GM23338 (cell line): ENCODE data around the gene CTNND2. TPM values are rescaled to one million over a fixed set of nuclear protein-coding genes. Genes with fewer than 3 reads are reported as not detected.

ENCODE experiments used
- ATAC-seq: fragments of 200-7000 bp; cut with Tn5 transposase; 3 replicates; pipeline ENCODE4 v1.9.1; 2020
- DNase-seq: peaks from one replicate; pipeline ENCODE4 v3.0.0-alpha.2; 2015; ENCODE audit warnings: low spot score
- H2AFZ ChIP-seq: fragments of 200-600 bp; sonication (generic); 2 replicates; pipeline ENCODE4 v1.8.0; 2016; ENCODE audit warnings: antibody characterized with exemption, mild to moderate bottlenecking, moderate library complexity
- H3F3A ChIP-seq: fragments of 200-600 bp; sonication (generic); replicated peaks from 2 replicates; pipeline ENCODE4 v1.8.0; 2017; ENCODE audit warnings: antibody characterized with exemption, mixed run types, low read depth
- H3K27ac ChIP-seq: fragments of 200-600 bp; sonication (generic); 2 replicates; pipeline ENCODE4 v1.6.1; 2016; ENCODE audit warnings: low read depth
- H3K27me3 ChIP-seq: fragments of 200-600 bp; sonication (generic); 2 replicates; pipeline ENCODE4 v1.8.0; 2016; ENCODE audit warnings: mild to moderate bottlenecking, mixed run types, moderate library complexity; ENCODE audit not compliant: insufficient read depth
- H3K36me3 ChIP-seq: fragments of 200-600 bp; sonication (generic); 2 replicates; pipeline ENCODE4 v1.8.0; 2016; ENCODE audit warnings: mild to moderate bottlenecking; ENCODE audit not compliant: insufficient read depth
- H3K4me1 ChIP-seq: fragments of 200-600 bp; sonication (generic); 2 replicates; pipeline ENCODE4 v1.8.0; 2016; ENCODE audit warnings: mild to moderate bottlenecking, moderate library complexity; ENCODE audit not compliant: insufficient read depth
- H3K4me2 ChIP-seq: fragments of 200-600 bp; sonication (generic); 2 replicates; pipeline ENCODE4 v1.7.1; 2017; ENCODE audit warnings: mixed run types
- H3K4me3 ChIP-seq: fragments of 200-600 bp; sonication (generic); 2 replicates; pipeline ENCODE4 v1.6.1; 2016; ENCODE audit warnings: mixed run types
- H3K79me2 ChIP-seq: fragments of 200-600 bp; sonication (generic); replicated peaks from 2 replicates; pipeline ENCODE4 v1.8.0; 2017; ENCODE audit warnings: mild to moderate bottlenecking; ENCODE audit not compliant: insufficient read depth
- H3K9me2 ChIP-seq: fragments of 200-600 bp; sonication (generic); 2 replicates; pipeline ENCODE4 v1.8.0; 2017; ENCODE audit not compliant: insufficient read depth
- H4K20me1 ChIP-seq: fragments of 200-600 bp; sonication (generic); replicated peaks from 2 replicates; pipeline ENCODE4 v1.8.0; 2017; ENCODE audit warnings: mild to moderate bottlenecking; ENCODE audit not compliant: insufficient read depth
- H3K27ac Mint-ChIP-seq: 2 replicates; pipeline ENCODE4 v1.8.0; 2020; ENCODE audit warnings: inconsistent platforms, mild to moderate bottlenecking, moderate library complexity, mixed read lengths
- H3K27me3 Mint-ChIP-seq: 3 replicates; pipeline ENCODE4 v1.8.0; 2022; ENCODE audit warnings: low read depth, mild to moderate bottlenecking, moderate library complexity, mixed read lengths, inconsistent platforms; ENCODE audit not compliant: insufficient read depth, poor library complexity
- H3K36me3 Mint-ChIP-seq: 3 replicates; pipeline ENCODE4 v1.8.0; 2021; ENCODE audit warnings: low read depth, mild to moderate bottlenecking, inconsistent platforms, moderate library complexity, mixed read lengths
- H3K4me1 Mint-ChIP-seq: 3 replicates; pipeline ENCODE4 v1.8.0; 2020; ENCODE audit warnings: mild to moderate bottlenecking, inconsistent platforms, mixed read lengths
- H3K4me3 Mint-ChIP-seq: 3 replicates; pipeline ENCODE4 v1.8.0; 2021; ENCODE audit warnings: moderate library complexity, mild to moderate bottlenecking, inconsistent platforms, mixed read lengths
- H3K9me3 Mint-ChIP-seq: 3 replicates; pipeline ENCODE4 v1.8.0; 2020; ENCODE audit warnings: moderate library complexity, mild to moderate bottlenecking, inconsistent platforms, mixed read lengths
- CREB1 ChIP-seq: fragments of 250-450 bp; sonication (Bioruptor Pico); IDR thresholded peaks from 2 replicates; pipeline ENCODE4 v1.5.0; 2020; ENCODE audit warnings: low read depth, mild to moderate bottlenecking, moderate library complexity
- EZH2 ChIP-seq: fragments of 200-600 bp; sonication (generic); IDR thresholded peaks from one replicate; pipeline ENCODE4 v1.8.0; 2017; ENCODE audit warnings: antibody characterized with exemption, mild to moderate bottlenecking, low read depth; ENCODE audit not compliant: unreplicated experiment
- EZH2phosphoT487 ChIP-seq: fragments of 200-600 bp; sonication (generic); IDR thresholded peaks from one replicate; pipeline ENCODE4 v1.8.1; 2018; ENCODE audit warnings: antibody characterized with exemption; ENCODE audit not compliant: unreplicated experiment
- NANOG ChIP-seq: IDR thresholded peaks from 2 replicates; pipeline ENCODE4 v1.6.1; 2016; ENCODE audit warnings: antibody characterized with exemption, borderline replicate concordance
- POLR2AphosphoS5 ChIP-seq: IDR thresholded peaks from 2 replicates; pipeline ENCODE4 v1.6.1; 2016; ENCODE audit warnings: antibody characterized with exemption, low read depth
- STAT1 ChIP-seq: IDR thresholded peaks from one replicate; pipeline ENCODE4 v1.6.1; 2016; ENCODE audit warnings: antibody characterized with exemption; ENCODE audit not compliant: unreplicated experiment
- ZNF331 ChIP-seq: fragments of 250-450 bp; sonication (Bioruptor Pico); IDR thresholded peaks from 2 replicates; pipeline ENCODE4 v1.5.0; 2020; ENCODE audit warnings: low read depth, mild to moderate bottlenecking, moderate library complexity
- polyA plus RNA-seq: library from polyadenylated mRNA; unstranded; fragments of >200 nt; fragmentation: Nextera tagmentation; extraction: Ambion mirVana; gene quantifications from 2 replicates; pipeline ENCODE4 v1.2.1, GENCODE V29; 2016
- total RNA-seq: library from RNA; depleted of rRNA; stranded (reverse); fragments of >200 nt; shearing (Covaris generic); gene quantifications from 2 replicates; pipeline ENCODE4 v1.2.3, GENCODE V29; 2014
- TF ChIP-seq, protein P1 (sequence below): fragments of 250-450 bp; sonication (Bioruptor Pico); IDR thresholded peaks from 2 replicates; pipeline ENCODE4 v1.5.0; 2020; ENCODE audit warnings: mild to moderate bottlenecking, moderate library complexity
- TF ChIP-seq, protein P2 (sequence below), 2 experiments: fragments of 200-600 bp in 1 of 2; sonication (generic) in 1 of 2; conservative IDR thresholded peaks; 2 replicates each; pipeline versions ENCODE4 v1.5.1 to v1.6.1; 2016 to 2017; ENCODE audit warnings: antibody characterized with exemption in 2 of 2, low read depth in 2 of 2, mild to moderate bottlenecking in 2 of 2, moderate library complexity in 1 of 2
- TF ChIP-seq, protein P3 (sequence below): IDR thresholded peaks from one replicate; pipeline ENCODE4 v1.6.1; 2018; ENCODE audit warnings: antibody characterized with exemption; ENCODE audit not compliant: unreplicated experiment
- TF ChIP-seq, protein P4 (sequence below): IDR thresholded peaks from 2 replicates; pipeline ENCODE4 v1.6.1; 2016; ENCODE audit warnings: antibody characterized with exemption

Gene CTNND2
- total and polyA plus RNA-seq, 2 experiments from 2014 or later: 5.1 to 7.0 TPM

DNA sequence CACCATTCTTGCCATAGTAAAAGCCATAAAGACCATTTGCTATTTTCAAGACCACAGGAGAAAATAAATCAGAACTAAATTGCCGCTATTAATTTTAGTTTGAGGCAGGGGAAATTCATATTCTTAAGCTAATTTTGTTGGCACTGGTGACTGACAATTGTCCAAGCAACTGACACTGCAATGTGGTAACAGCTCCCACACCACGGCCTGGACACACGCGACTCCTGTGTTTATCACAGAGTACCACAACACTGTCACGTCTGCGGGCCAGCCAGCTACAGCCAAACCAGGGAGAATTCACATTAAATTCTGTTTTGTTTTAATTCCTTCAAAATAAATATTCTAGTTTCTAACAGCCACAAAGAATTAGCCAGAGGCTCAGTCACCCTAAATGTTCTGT lies 481.9 kb downstream of the CTNND2 start:
- Histone ChIP-seq H3K4me3 (no peak overlapping the region), H3K4me2 (no peak overlapping the region), H3K27me3 (no peaks in the 10 kb centered on the region), H3F3A (no peaks in the 10 kb centered on the region), H3K36me3 (no peaks in the 10 kb centered on the region), H3K27ac (no peak overlapping the region), H3K4me1 (no peaks in the 10 kb centered on the region), H2AFZ (no peak overlapping the region), H4K20me1 (no peaks in the 10 kb centered on the region), H3K79me2 (no peaks in the 10 kb centered on the region), H3K9me2 (no peaks in the 10 kb centered on the region)
- no peak overlapping the region for H3K4me3 Mint-ChIP-seq
- TF ChIP-seq, protein P1, sequence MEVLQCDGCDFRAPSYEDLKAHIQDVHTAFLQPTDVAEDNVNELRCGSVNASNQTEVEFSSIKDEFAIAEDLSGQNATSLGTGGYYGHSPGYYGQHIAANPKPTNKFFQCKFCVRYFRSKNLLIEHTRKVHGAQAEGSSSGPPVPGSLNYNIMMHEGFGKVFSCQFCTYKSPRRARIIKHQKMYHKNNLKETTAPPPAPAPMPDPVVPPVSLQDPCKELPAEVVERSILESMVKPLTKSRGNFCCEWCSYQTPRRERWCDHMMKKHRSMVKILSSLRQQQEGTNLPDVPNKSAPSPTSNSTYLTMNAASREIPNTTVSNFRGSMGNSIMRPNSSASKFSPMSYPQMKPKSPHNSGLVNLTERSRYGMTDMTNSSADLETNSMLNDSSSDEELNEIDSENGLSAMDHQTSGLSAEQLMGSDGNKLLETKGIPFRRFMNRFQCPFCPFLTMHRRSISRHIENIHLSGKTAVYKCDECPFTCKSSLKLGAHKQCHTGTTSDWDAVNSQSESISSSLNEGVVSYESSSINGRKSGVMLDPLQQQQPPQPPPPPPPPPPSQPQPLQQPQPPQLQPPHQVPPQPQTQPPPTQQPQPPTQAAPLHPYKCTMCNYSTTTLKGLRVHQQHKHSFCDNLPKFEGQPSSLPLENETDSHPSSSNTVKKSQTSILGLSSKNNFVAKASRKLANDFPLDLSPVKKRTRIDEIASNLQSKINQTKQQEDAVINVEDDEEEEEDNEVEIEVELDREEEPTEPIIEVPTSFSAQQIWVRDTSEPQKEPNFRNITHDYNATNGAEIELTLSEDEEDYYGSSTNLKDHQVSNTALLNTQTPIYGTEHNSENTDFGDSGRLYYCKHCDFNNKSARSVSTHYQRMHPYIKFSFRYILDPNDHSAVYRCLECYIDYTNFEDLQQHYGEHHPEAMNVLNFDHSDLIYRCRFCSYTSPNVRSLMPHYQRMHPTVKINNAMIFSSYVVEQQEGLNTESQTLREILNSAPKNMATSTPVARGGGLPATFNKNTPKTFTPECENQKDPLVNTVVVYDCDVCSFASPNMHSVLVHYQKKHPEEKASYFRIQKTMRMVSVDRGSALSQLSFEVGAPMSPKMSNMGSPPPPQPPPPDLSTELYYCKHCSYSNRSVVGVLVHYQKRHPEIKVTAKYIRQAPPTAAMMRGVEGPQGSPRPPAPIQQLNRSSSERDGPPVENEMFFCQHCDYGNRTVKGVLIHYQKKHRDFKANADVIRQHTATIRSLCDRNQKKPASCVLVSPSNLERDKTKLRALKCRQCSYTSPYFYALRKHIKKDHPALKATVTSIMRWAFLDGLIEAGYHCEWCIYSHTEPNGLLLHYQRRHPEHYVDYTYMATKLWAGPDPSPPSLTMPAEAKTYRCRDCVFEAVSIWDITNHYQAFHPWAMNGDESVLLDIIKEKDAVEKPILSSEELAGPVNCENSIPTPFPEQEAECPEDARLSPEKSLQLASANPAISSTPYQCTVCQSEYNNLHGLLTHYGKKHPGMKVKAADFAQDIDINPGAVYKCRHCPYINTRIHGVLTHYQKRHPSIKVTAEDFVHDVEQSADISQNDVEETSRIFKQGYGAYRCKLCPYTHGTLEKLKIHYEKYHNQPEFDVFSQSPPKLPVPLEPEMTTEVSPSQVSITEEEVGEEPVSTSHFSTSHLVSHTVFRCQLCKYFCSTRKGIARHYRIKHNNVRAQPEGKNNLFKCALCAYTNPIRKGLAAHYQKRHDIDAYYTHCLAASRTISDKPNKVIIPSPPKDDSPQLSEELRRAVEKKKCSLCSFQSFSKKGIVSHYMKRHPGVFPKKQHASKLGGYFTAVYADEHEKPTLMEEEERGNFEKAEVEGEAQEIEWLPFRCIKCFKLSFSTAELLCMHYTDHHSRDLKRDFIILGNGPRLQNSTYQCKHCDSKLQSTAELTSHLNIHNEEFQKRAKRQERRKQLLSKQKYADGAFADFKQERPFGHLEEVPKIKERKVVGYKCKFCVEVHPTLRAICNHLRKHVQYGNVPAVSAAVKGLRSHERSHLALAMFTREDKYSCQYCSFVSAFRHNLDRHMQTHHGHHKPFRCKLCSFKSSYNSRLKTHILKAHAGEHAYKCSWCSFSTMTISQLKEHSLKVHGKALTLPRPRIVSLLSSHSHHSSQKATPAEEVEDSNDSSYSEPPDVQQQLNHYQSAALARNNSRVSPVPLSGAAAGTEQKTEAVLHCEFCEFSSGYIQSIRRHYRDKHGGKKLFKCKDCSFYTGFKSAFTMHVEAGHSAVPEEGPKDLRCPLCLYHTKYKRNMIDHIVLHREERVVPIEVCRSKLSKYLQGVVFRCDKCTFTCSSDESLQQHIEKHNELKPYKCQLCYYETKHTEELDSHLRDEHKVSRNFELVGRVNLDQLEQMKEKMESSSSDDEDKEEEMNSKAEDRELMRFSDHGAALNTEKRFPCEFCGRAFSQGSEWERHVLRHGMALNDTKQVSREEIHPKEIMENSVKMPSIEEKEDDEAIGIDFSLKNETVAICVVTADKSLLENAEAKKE (CRISPR knock-in tag): no peak
- TF ChIP-seq NANOG: no peak
- no peak for TF ChIP-seq STAT1
- no peak for TF ChIP-seq POLR2AphosphoS5
- TF ChIP-seq, protein P2, sequence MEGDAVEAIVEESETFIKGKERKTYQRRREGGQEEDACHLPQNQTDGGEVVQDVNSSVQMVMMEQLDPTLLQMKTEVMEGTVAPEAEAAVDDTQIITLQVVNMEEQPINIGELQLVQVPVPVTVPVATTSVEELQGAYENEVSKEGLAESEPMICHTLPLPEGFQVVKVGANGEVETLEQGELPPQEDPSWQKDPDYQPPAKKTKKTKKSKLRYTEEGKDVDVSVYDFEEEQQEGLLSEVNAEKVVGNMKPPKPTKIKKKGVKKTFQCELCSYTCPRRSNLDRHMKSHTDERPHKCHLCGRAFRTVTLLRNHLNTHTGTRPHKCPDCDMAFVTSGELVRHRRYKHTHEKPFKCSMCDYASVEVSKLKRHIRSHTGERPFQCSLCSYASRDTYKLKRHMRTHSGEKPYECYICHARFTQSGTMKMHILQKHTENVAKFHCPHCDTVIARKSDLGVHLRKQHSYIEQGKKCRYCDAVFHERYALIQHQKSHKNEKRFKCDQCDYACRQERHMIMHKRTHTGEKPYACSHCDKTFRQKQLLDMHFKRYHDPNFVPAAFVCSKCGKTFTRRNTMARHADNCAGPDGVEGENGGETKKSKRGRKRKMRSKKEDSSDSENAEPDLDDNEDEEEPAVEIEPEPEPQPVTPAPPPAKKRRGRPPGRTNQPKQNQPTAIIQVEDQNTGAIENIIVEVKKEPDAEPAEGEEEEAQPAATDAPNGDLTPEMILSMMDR (conservative IDR thresholded peaks at IDR 0.05; ENCODE audit: low read depth in 2 of 2): no peak
- TF ChIP-seq, protein P3, sequence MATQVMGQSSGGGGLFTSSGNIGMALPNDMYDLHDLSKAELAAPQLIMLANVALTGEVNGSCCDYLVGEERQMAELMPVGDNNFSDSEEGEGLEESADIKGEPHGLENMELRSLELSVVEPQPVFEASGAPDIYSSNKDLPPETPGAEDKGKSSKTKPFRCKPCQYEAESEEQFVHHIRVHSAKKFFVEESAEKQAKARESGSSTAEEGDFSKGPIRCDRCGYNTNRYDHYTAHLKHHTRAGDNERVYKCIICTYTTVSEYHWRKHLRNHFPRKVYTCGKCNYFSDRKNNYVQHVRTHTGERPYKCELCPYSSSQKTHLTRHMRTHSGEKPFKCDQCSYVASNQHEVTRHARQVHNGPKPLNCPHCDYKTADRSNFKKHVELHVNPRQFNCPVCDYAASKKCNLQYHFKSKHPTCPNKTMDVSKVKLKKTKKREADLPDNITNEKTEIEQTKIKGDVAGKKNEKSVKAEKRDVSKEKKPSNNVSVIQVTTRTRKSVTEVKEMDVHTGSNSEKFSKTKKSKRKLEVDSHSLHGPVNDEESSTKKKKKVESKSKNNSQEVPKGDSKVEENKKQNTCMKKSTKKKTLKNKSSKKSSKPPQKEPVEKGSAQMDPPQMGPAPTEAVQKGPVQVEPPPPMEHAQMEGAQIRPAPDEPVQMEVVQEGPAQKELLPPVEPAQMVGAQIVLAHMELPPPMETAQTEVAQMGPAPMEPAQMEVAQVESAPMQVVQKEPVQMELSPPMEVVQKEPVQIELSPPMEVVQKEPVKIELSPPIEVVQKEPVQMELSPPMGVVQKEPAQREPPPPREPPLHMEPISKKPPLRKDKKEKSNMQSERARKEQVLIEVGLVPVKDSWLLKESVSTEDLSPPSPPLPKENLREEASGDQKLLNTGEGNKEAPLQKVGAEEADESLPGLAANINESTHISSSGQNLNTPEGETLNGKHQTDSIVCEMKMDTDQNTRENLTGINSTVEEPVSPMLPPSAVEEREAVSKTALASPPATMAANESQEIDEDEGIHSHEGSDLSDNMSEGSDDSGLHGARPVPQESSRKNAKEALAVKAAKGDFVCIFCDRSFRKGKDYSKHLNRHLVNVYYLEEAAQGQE: no peak
- TF ChIP-seq, protein P4, sequence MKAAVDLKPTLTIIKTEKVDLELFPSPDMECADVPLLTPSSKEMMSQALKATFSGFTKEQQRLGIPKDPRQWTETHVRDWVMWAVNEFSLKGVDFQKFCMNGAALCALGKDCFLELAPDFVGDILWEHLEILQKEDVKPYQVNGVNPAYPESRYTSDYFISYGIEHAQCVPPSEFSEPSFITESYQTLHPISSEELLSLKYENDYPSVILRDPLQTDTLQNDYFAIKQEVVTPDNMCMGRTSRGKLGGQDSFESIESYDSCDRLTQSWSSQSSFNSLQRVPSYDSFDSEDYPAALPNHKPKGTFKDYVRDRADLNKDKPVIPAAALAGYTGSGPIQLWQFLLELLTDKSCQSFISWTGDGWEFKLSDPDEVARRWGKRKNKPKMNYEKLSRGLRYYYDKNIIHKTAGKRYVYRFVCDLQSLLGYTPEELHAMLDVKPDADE: no peak
- TF ChIP-seq ZNF331 (CRISPR knock-in tag): no peak
- TF ChIP-seq EZH2phosphoT487: no peak
- TF ChIP-seq CREB1 (CRISPR knock-in tag): no peak
- TF ChIP-seq EZH2: no peak
- no peaks in the 10 kb centered on the region; the same call in 2 of the 3 replicates for H3K9me3 Mint-ChIP-seq
- ATAC-seq: no peak
- no peaks in the 10 kb centered on the region for H3K4me1 Mint-ChIP-seq
- no peak for DNase-seq
- H3K36me3 Mint-ChIP-seq: 0 out of 3 replicates have a peak, but pooled peaks cover 1% of the 10 kb centered on the region
- H3K27me3 Mint-ChIP-seq: no peaks in the 10 kb centered on the region
- H3K27ac Mint-ChIP-seq: no peak overlapping the region
